IPS DF 6.9 (cell line): ENCODE results near the gene IGF2.

ENCODE experiments used
- DNase-seq: peaks from one replicate; pipeline ENCODE4 v3.0.0-alpha.2; 2013; ENCODE audit warnings: low read depth, low spot score
- H3K27ac ChIP-seq: one replicate; pipeline ENCODE4 v1.5.1; 2013; ENCODE audit warnings: low read length, control low read depth
- H3K27me3 ChIP-seq: 2 replicates; pipeline ENCODE4 v1.6.1; 2013; ENCODE audit warnings: mild to moderate bottlenecking, low read length; ENCODE audit not compliant: control insufficient read depth, insufficient read depth
- H3K36me3 ChIP-seq: 2 replicates; pipeline ENCODE4 v1.6.1; 2013; ENCODE audit warnings: low read length; ENCODE audit not compliant: control insufficient read depth, insufficient read depth
- H3K4me1 ChIP-seq: 2 replicates; pipeline ENCODE4 v1.6.1; 2013; ENCODE audit warnings: low read length; ENCODE audit not compliant: control insufficient read depth, insufficient read depth
- H3K4me3 ChIP-seq: 2 replicates; pipeline ENCODE4 v1.5.1; 2013; ENCODE audit warnings: mild to moderate bottlenecking, low read length
- H3K9me3 ChIP-seq: 2 replicates; pipeline ENCODE4 v1.6.1; 2013; ENCODE audit warnings: low read length, inconsistent platforms; ENCODE audit not compliant: control insufficient read depth, insufficient read depth
- WGBS: extraction: QIAGEN DNeasy Blood & Tissue Kit; methylation state at CpG from one replicate; pipeline ENCODE4 v1.1.7; 2013; ENCODE audit warnings: mixed read lengths, missing lambda C conversion rate; ENCODE audit not compliant: insufficient read length, insufficient coverage; 5-methylcytosine and 5-hydroxymethylcytosine counted together

Gene IGF2

GRCh38 chr11:2160736-2161259 is 21.6 kb upstream of the IGF2 start, which contains the start of gene INS:
Gene INS (minus strand): TSS chr11:2161209. CDS start chr11:2160971, 238 bp downstream.
- H3K27me3 ChIP-seq: no peaks in the 10 kb centered on the region
- DNase-seq: no peak

GRCh38 chr11:2159536-2160413 is 20.6 kb upstream of the IGF2 start:
- no peak overlapping the region for H3K4me3 ChIP-seq
- no peaks in the 10 kb centered on the region for H3K27me3 ChIP-seq
- no peak overlapping the region for H3K27ac ChIP-seq
- no peaks in the 10 kb centered on the region for H3K36me3 ChIP-seq
- no peaks in the 10 kb centered on the region for H3K9me3 ChIP-seq
- DNase-seq: no peak
- no peaks in the 10 kb centered on the region for H3K4me1 ChIP-seq
- no CpG with 5 or more reads among the region's 36 CpGs for WGBS

More at GRCh38 chr11:2160736-2161259, 21.6 kb upstream of the IGF2 start, which contains the start of gene INS:
- Histone ChIP-seq H3K27ac (no peak within 1 kb of the TSS), H3K36me3 (no peaks in the 10 kb centered on the region), H3K4me3 (no peak within 1 kb of the TSS), H3K4me1 (no peaks in the 10 kb centered on the region), H3K9me3 (no peaks in the 10 kb centered on the region)
- WGBS: no CpG with 5 or more reads among the region's 13 CpGs

- no peaks in the 10 kb centered on the region for H3K9me3 ChIP-seq
- no peak for DNase-seq
Measured at GRCh38 chr11:2158966-2159365, 19.8 kb upstream of the IGF2 start.

GRCh38 chr11:2158296-2158737 is 19.1 kb upstream of the IGF2 start:
- Histone ChIP-seq H3K36me3 (no peaks in the 10 kb centered on the region), H3K9me3 (no peaks in the 10 kb centered on the region), H3K27me3 (no peaks in the 10 kb centered on the region), H3K4me3 (no peak overlapping the region), H3K27ac (no peak overlapping the region), H3K4me1 (no peaks in the 10 kb centered on the region)
- WGBS: no CpG with 5 or more reads among the region's 13 CpGs
- DNase-seq: no peak

More at GRCh38 chr11:2158966-2159365, 19.8 kb upstream of the IGF2 start:
- Histone ChIP-seq H3K27ac (no peak overlapping the region), H3K4me1 (no peaks in the 10 kb centered on the region), H3K36me3 (no peaks in the 10 kb centered on the region), H3K4me3 (no peak overlapping the region), H3K27me3 (no peaks in the 10 kb centered on the region)
- WGBS: no CpG with 5 or more reads among the region's 10 CpGs

- Histone ChIP-seq H3K36me3 (no peaks in the 10 kb centered on the region), H3K4me1 (no peaks in the 10 kb centered on the region), H3K4me3 (no peak overlapping the region), H3K27me3 (no peaks in the 10 kb centered on the region), H3K9me3 (no peaks in the 10 kb centered on the region), H3K27ac (no peak overlapping the region)
- no peak for DNase-seq
- no CpG with 5 or more reads among the region's 18 CpGs for WGBS
Measured at GRCh38 chr11:2157294-2158040, 18.3 kb upstream of the IGF2 start.

GRCh38 chr11:2156416-2157182 is 17.4 kb upstream of the IGF2 start:
- Histone ChIP-seq H3K4me3 (no peak overlapping the region), H3K27ac (no peak overlapping the region), H3K27me3 (no peaks in the 10 kb centered on the region), H3K9me3 (no peaks in the 10 kb centered on the region), H3K4me1 (no peaks in the 10 kb centered on the region), H3K36me3 (no peaks in the 10 kb centered on the region)
- WGBS: no CpG with 5 or more reads among the region's 19 CpGs
- no peak for DNase-seq

GRCh38 chr11:2155511-2155910 is 16.3 kb upstream of the IGF2 start:
- WGBS: no CpG with 5 or more reads among the region's 29 CpGs
- Histone ChIP-seq H3K36me3 (no peaks in the 10 kb centered on the region), H3K27ac (no peak overlapping the region), H3K27me3 (no peaks in the 10 kb centered on the region), H3K9me3 (no peaks in the 10 kb centered on the region), H3K4me1 (no peaks in the 10 kb centered on the region), H3K4me3 (no peak overlapping the region)
- DNase-seq: no peak

- Histone ChIP-seq H3K36me3 (no peaks in the 10 kb centered on the region), H3K9me3 (no peaks in the 10 kb centered on the region), H3K4me3 (no peak overlapping the region), H3K27me3 (no peaks in the 10 kb centered on the region), H3K4me1 (no peaks in the 10 kb centered on the region), H3K27ac (no peak overlapping the region)
- DNase-seq: no peak
- no CpG with 5 or more reads among the region's 17 CpGs for WGBS
Measured at GRCh38 chr11:2154889-2155288, 15.7 kb upstream of the IGF2 start.

- no CpG with 5 or more reads among the region's 7 CpGs for WGBS
- Histone ChIP-seq H3K4me1 (no peaks in the 10 kb centered on the region), H3K27ac (no peak overlapping the region), H3K27me3 (peaks cover 3% of the 10 kb centered on the region; the same call in 1 of the 2 replicates), H3K36me3 (no peaks in the 10 kb centered on the region), H3K4me3 (no peak overlapping the region), H3K9me3 (no peaks in the 10 kb centered on the region)
- no peak for DNase-seq
Measured at GRCh38 chr11:2154195-2154585, 15.0 kb upstream of the IGF2 start.
